Fibroblast of lung (primary cell): ENCODE measurements around the gene POTEJ.
"Not testable (repeated sequence)": the region's sequence is repeated elsewhere in the genome, so short reads cannot be mapped to it uniquely, and the experiment has no call there.

Experiments
- CTCF ChIP-seq, 2 donors: IDR thresholded peaks in 1 of 2; conservative IDR thresholded peaks in 1 of 2; 1 replicate in 1 of 2; 2 replicates in 1 of 2; pipeline ENCODE4 v1.5.1; 2011 to 2012; ENCODE audit warnings: low read length in 2 of 2, control low read depth in 1 of 2, inconsistent platforms in 1 of 2, low read depth in 1 of 2, mild to moderate bottlenecking in 1 of 2
- EZH2 ChIP-seq: IDR thresholded peaks from 2 replicates; pipeline ENCODE4 v1.5.1; 2012; ENCODE audit warnings: low read length, control low read depth, mild to moderate bottlenecking; ENCODE audit errors: missing control alignments

GRCh38 chr2:130649285-130649684 lies 38.0 kb downstream of the POTEJ start:
- TF ChIP-seq CTCF (conservative IDR thresholded peaks at IDR 0.05 in 1 of 2, IDR thresholded peaks at IDR 0.05 in 1 of 2; ENCODE audit: low read depth in 1 of 2, low read length in 2 of 2); EZH2: not testable (repeated sequence)
